Hepatocyte (in vitro differentiated cells): ENCODE results near the gene SHFL. TPM values are rescaled to one million over a fixed set of nuclear protein-coding genes. Genes with fewer than 3 reads are reported as not detected.

Source experiments
- DNase-seq: peaks from one replicate; pipeline ENCODE4 v3.0.0-alpha.2; 2016; ENCODE audit warnings: low spot score
- H2AFZ ChIP-seq: fragments of 200-600 bp; sonication (generic); 2 replicates; pipeline ENCODE4 v1.6.0; 2016; ENCODE audit warnings: antibody characterized with exemption, mild to moderate bottlenecking
- H3K27ac ChIP-seq: fragments of 200-600 bp; sonication (generic); 2 replicates; pipeline ENCODE4 v1.5.1; 2016; ENCODE audit warnings: mild to moderate bottlenecking
- H3K27me3 ChIP-seq: fragments of 200-600 bp; sonication (generic); 2 replicates; pipeline ENCODE4 v1.6.1; 2016
- H3K36me3 ChIP-seq: fragments of 200-600 bp; sonication (generic); replicated peaks from 2 replicates; pipeline ENCODE4 v1.5.1; 2016; ENCODE audit warnings: low read depth; ENCODE audit not compliant: insufficient read depth
- H3K4me1 ChIP-seq: fragments of 200-600 bp; sonication (generic); 2 replicates; pipeline ENCODE4 v1.5.1; 2016; ENCODE audit warnings: mild to moderate bottlenecking, moderate library complexity; ENCODE audit not compliant: insufficient read depth
- H3K4me2 ChIP-seq: fragments of 200-600 bp; sonication (generic); 2 replicates; pipeline ENCODE4 v1.6.0; 2016
- H3K4me3 ChIP-seq: fragments of 200-600 bp; sonication (generic); 2 replicates; pipeline ENCODE4 v1.5.1; 2016; ENCODE audit warnings: mild to moderate bottlenecking
- H3K79me2 ChIP-seq: fragments of 200-600 bp; sonication (generic); 2 replicates; pipeline ENCODE4 v1.6.0; 2017; ENCODE audit warnings: mild to moderate bottlenecking
- H3K9me2 ChIP-seq: fragments of 200-600 bp; sonication (generic); replicated peaks from 2 replicates; pipeline ENCODE4 v1.6.0; 2017; ENCODE audit warnings: mild to moderate bottlenecking; ENCODE audit not compliant: insufficient read depth
- H3K9me3 ChIP-seq: fragments of 200-600 bp; sonication (generic); 2 replicates; pipeline ENCODE4 v1.5.1; 2016; ENCODE audit warnings: low read depth, mild to moderate bottlenecking
- H4K20me1 ChIP-seq: fragments of 200-600 bp; sonication (generic); 2 replicates; pipeline ENCODE4 v1.6.0; 2016; ENCODE audit warnings: mild to moderate bottlenecking; ENCODE audit not compliant: insufficient read depth, poor library complexity, severe bottlenecking
- EZH2 ChIP-seq: fragments of 200-600 bp; sonication (generic); IDR thresholded peaks from 2 replicates; pipeline ENCODE4 v1.6.1; 2016; ENCODE audit warnings: antibody characterized with exemption, mild to moderate bottlenecking, borderline replicate concordance
- EZH2phosphoT487 ChIP-seq: fragments of 200-600 bp; sonication (generic); IDR thresholded peaks from one replicate; pipeline ENCODE4 v1.6.1; 2018; ENCODE audit warnings: antibody characterized with exemption, mild to moderate bottlenecking, low read depth, moderate library complexity; ENCODE audit not compliant: unreplicated experiment, severe bottlenecking
- WGBS: methylation state at CpG from one replicate; pipeline ENCODE4 v1.1.6; 2016; ENCODE audit warnings: low lambda C conversion rate; ENCODE audit errors: missing lambda C conversion rate; 5-methylcytosine and 5-hydroxymethylcytosine counted together
- polyA plus RNA-seq: library from polyadenylated mRNA; unstranded; fragments of >200 nt; fragmentation: Nextera tagmentation; extraction: Ambion mirVana; gene quantifications from 2 replicates; pipeline ENCODE4 v1.2.1, GENCODE V29; 2016
- total RNA-seq: library from RNA; depleted of rRNA; stranded (reverse); fragments of >200 nt; gene quantifications from 2 replicates; pipeline ENCODE4 v1.2.3, GENCODE V29; 2014
- TF ChIP-seq, protein P1 (sequence below): fragments of 200-600 bp; sonication (generic); IDR thresholded peaks from 2 replicates; pipeline ENCODE4 v1.5.1; 2016; ENCODE audit warnings: antibody characterized with exemption, mild to moderate bottlenecking; ENCODE audit not compliant: poor library complexity

Gene SHFL
- total and polyA plus RNA-seq, 2 experiments from 2014 or later = 26.0 to 48.7 TPM

DNA sequence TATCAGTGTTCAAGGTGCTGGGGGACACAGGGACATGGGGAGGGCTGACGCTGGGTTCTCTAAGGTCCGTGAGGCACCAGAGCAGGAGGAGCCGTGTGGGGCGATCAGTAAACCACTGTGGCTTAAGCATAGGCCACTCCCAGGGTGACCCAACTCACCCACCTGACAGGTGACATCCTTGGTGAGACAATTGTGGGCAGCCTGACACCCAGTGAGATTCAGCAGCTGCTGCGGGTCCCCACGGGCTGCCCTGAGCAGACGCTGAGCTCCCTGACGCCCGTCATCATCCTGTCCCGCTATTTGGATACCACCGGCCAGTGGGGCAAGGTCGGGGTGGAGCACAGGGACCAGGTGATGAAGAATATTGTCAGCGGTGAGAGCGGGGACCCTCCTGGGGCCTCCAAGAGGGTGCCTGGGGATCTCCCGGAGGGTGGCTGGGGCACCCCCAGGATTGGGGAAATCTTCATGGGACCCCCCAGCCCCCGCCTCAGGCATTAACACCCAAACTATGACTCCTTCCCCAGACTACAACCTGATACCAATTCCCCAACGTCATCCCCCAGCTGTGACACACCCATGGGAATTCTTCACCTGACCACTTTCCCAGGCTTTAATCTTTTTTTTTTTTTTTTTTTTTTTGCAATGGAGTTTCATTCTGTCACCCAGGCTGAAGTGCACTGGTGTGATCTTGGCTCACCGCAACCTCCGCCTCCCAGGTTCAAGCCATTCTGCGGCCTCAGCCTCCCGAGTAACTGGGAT lies 33.3 kb upstream of the SHFL start:
- 84% methylated on average over 16 of the region's 21 CpGs for WGBS
- TF ChIP-seq, protein P1, sequence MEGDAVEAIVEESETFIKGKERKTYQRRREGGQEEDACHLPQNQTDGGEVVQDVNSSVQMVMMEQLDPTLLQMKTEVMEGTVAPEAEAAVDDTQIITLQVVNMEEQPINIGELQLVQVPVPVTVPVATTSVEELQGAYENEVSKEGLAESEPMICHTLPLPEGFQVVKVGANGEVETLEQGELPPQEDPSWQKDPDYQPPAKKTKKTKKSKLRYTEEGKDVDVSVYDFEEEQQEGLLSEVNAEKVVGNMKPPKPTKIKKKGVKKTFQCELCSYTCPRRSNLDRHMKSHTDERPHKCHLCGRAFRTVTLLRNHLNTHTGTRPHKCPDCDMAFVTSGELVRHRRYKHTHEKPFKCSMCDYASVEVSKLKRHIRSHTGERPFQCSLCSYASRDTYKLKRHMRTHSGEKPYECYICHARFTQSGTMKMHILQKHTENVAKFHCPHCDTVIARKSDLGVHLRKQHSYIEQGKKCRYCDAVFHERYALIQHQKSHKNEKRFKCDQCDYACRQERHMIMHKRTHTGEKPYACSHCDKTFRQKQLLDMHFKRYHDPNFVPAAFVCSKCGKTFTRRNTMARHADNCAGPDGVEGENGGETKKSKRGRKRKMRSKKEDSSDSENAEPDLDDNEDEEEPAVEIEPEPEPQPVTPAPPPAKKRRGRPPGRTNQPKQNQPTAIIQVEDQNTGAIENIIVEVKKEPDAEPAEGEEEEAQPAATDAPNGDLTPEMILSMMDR = no peak
- TF ChIP-seq EZH2 (no peak), EZH2phosphoT487 (no peak)
- H3K79me2 ChIP-seq = no peaks in the 10 kb centered on the region
- H3K36me3 ChIP-seq = no peaks in the 10 kb centered on the region
- no peaks in the 10 kb centered on the region for H3K9me3 ChIP-seq
- H3K4me3 ChIP-seq = no peak overlapping the region
- H3K4me1 ChIP-seq = no peaks in the 10 kb centered on the region
- H3K27ac ChIP-seq = no peak overlapping the region
- no peaks in the 10 kb centered on the region for H4K20me1 ChIP-seq
- H3K27me3 ChIP-seq = no peaks in the 10 kb centered on the region
- no peak overlapping the region for H3K4me2 ChIP-seq
- DNase-seq = no peak
- H2AFZ ChIP-seq = no peak overlapping the region
- no peaks in the 10 kb centered on the region for H3K9me2 ChIP-seq

DNA sequence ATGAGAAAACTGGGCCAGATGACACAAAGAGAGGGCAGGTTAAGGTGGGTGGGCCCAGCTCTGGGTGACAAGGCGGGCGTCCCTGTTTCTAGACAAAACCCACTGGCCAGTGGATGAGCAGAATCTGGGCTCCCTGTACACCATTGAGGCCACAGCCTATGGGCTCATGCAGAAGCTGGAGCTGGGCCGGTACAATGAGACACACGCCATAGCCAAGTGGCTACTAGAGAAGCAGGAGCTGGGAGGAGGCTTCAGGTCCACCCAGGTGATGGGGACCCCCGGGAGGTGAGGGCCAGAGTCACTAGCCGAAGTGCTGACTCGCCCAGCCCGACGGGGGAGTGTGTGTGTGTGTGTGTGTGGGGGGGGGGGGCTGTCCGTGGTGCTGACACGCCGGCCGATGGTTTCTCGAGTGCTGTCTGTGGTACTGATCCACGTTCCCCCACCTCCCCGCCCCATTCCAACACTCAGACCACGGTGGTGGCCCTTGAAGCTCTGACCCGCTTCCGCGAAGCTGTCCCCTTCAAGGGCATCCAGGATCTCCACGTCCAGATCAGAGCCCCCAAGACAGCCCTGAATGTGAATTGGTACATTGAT lies 24.3 kb upstream of the SHFL start:
- peaks cover 4% of the 10 kb centered on the region for H3K27me3 ChIP-seq
- H2AFZ ChIP-seq = no peak overlapping the region
- no peaks in the 10 kb centered on the region for H3K4me1 ChIP-seq
- WGBS = 47% methylated on average over 12 of the region's 21 CpGs
- no peaks in the 10 kb centered on the region for H3K9me2 ChIP-seq
- no peak overlapping the region for H3K27ac ChIP-seq
- no peaks in the 10 kb centered on the region for H4K20me1 ChIP-seq
- no peak overlapping the region for H3K4me2 ChIP-seq
- TF ChIP-seq, protein P1 = no peak
- TF ChIP-seq EZH2phosphoT487 = no peak
- TF ChIP-seq EZH2 = no peak
- H3K4me3 ChIP-seq = no peak overlapping the region
- H3K9me3 ChIP-seq = no peaks in the 10 kb centered on the region
- H3K36me3 ChIP-seq = no peaks in the 10 kb centered on the region
- DNase-seq = no peak
- H3K79me2 ChIP-seq = no peaks in the 10 kb centered on the region

DNA sequence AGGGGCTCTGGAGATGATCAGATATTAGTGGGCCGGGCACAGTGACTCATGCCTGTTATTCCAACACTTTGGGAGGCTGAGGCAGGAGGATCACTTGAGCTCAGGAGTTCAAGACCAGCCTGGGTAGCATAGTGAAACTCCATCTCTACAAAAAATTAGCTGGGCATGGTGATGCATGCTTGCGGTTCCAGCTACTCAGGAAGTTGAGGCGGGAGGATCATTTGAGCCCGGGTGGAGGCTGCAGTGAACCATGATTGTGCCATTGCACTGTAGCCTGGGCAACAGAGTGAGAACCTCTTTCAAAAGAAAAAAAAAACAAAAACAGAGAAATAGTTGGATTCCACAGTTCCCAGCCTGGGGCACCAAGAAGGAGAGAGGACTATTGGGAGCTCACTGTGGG lies 17.9 kb upstream of the SHFL start:
- H3K4me2 ChIP-seq = no peak overlapping the region
- no peaks in the 10 kb centered on the region for H3K79me2 ChIP-seq
- no peaks in the 10 kb centered on the region for H3K36me3 ChIP-seq
- no peaks in the 10 kb centered on the region for H4K20me1 ChIP-seq
- H3K4me1 ChIP-seq = no peaks in the 10 kb centered on the region
- 91% methylated on average over 4 of the region's 4 CpGs for WGBS
- no peak for DNase-seq
- H2AFZ ChIP-seq = no peak overlapping the region
- TF ChIP-seq, protein P1 = no peak
- no peak for TF ChIP-seq EZH2
- TF ChIP-seq EZH2phosphoT487 = no peak
- H3K9me3 ChIP-seq = no peaks in the 10 kb centered on the region
- H3K4me3 ChIP-seq = no peak overlapping the region
- H3K27me3 ChIP-seq = peaks cover 4% of the 10 kb centered on the region
- H3K27ac ChIP-seq = no peak overlapping the region
- H3K9me2 ChIP-seq = no peaks in the 10 kb centered on the region
